ENCODE results near the gene RFT1. TPM values are rescaled to one million over a fixed set of nuclear protein-coding genes. Genes with fewer than 3 reads are reported as not detected.

Gene RFT1
- total RNA-seq, 1 donor from 2014 or later: 15.5 TPM

GRCh38 chr3:53144862-53145712 is 14.9 kb upstream of the RFT1 start:
- no peak for TF ChIP-seq CTCF (IDR thresholded peaks at IDR 0.05; ENCODE audit: insufficient read depth, low read length, severe bottlenecking)
- DNase-seq (ENCODE audit: low read depth): no peak
- Histone ChIP-seq H3K4me3 (ENCODE audit: low read depth, low read length) (no peak overlapping the region), H3K36me3 (ENCODE audit: control insufficient read depth, insufficient read depth, low read length) (no peaks in the 10 kb centered on the region), H3K27me3 (ENCODE audit: control insufficient read depth, insufficient read depth, low read length) (no peaks in the 10 kb centered on the region)
- no peak for FAIRE-seq

DNA sequence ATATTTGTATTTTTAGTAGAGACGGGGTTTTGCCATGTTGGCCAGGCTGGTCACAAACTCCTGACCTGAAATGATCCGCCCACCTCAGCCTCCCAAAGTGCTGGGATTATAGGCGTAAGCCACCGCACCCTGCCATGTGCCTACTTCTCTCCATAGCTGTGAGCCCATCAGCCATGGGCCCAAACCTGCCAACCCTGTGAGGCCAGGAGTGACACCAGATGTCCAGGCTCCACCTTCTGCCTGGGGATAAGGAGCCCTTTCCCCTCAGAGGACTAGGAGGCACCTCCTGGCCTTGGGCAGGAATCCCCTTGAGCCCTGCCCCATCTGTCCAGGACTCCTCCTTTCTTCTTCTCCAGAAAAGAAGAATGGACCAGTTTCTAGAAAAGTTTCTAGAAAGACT is 14.2 kb upstream of the RFT1 start:
- FAIRE-seq: no peak
- no peak for TF ChIP-seq CTCF (IDR thresholded peaks at IDR 0.05; ENCODE audit: insufficient read depth, low read length, severe bottlenecking)
- DNase-seq (ENCODE audit: low read depth): no peak
- Histone ChIP-seq H3K27me3 (ENCODE audit: control insufficient read depth, insufficient read depth, low read length) (no peaks in the 10 kb centered on the region), H3K36me3 (ENCODE audit: control insufficient read depth, insufficient read depth, low read length) (no peaks in the 10 kb centered on the region), H3K4me3 (ENCODE audit: low read depth, low read length) (no peak overlapping the region)

- no peak for DNase-seq (ENCODE audit: low read depth)
- Histone ChIP-seq H3K27me3 (ENCODE audit: control insufficient read depth, insufficient read depth, low read length) (no peaks in the 10 kb centered on the region), H3K4me3 (ENCODE audit: low read depth, low read length) (no peak overlapping the region), H3K36me3 (ENCODE audit: control insufficient read depth, insufficient read depth, low read length) (no peaks in the 10 kb centered on the region)
- no peak for FAIRE-seq
- TF ChIP-seq CTCF (IDR thresholded peaks at IDR 0.05; ENCODE audit: insufficient read depth, low read length, severe bottlenecking): no peak
These were observed 12.8 kb upstream of the RFT1 start for GRCh38 chr3:53142986-53143385.

DNA sequence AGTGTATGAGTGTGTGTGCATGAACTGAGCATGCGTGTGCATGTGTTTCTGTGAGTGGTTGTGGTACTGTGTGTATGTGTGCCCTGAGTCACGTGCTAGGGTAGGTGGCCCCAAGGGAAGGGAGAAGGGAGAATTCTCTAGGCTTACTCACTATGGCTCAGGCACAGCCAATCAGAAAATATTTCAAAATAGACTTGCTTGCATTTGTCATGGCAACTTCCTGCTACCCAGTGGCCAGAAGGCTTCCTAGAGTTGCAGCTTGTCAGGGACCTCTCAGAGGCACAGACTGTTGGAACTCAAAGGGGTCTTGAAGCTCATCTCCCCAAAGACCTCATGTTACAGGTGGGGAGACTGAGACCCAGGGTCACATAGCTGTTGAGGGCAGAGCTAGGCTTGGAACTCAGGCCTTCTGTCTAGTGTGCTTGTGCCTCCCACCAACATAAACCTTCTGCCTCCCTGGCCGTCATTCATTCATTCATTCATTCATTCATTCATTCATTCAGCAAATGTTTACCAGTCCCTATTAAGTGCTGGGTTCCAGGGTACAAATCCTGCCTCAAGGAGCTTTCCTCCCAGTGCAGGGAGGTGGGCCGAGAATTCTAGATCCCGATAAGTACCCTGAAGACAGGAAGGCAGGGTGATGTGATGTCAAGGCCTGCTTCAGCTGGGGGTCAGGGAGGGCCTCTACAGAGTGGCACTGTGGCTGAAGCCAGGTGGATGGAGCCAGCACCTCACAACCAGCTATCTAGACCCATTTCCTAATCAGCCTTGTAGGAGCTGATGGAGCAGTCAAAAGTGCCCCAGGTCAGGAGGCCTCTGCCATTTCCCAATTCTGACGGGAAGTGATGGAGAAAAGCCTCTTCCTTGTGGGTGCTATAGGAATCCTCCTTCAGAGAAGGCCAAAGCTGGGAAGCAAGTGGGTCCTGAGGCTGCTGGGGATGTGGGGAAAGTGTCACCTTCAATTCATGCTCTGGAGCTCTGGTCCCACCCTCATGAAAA is 10.9 kb upstream of the RFT1 start:
- no peak for TF ChIP-seq CTCF (IDR thresholded peaks at IDR 0.05; ENCODE audit: insufficient read depth, low read length, severe bottlenecking)
- FAIRE-seq (no peak), DNase-seq (ENCODE audit: low read depth) (peak; percentile 83)
- no peaks in the 10 kb centered on the region for H3K27me3 ChIP-seq (ENCODE audit: control insufficient read depth, insufficient read depth, low read length)
- H3K4me3 ChIP-seq (ENCODE audit: low read depth, low read length): no peak overlapping the region
- no peaks in the 10 kb centered on the region for H3K36me3 ChIP-seq (ENCODE audit: control insufficient read depth, insufficient read depth, low read length)

DNA sequence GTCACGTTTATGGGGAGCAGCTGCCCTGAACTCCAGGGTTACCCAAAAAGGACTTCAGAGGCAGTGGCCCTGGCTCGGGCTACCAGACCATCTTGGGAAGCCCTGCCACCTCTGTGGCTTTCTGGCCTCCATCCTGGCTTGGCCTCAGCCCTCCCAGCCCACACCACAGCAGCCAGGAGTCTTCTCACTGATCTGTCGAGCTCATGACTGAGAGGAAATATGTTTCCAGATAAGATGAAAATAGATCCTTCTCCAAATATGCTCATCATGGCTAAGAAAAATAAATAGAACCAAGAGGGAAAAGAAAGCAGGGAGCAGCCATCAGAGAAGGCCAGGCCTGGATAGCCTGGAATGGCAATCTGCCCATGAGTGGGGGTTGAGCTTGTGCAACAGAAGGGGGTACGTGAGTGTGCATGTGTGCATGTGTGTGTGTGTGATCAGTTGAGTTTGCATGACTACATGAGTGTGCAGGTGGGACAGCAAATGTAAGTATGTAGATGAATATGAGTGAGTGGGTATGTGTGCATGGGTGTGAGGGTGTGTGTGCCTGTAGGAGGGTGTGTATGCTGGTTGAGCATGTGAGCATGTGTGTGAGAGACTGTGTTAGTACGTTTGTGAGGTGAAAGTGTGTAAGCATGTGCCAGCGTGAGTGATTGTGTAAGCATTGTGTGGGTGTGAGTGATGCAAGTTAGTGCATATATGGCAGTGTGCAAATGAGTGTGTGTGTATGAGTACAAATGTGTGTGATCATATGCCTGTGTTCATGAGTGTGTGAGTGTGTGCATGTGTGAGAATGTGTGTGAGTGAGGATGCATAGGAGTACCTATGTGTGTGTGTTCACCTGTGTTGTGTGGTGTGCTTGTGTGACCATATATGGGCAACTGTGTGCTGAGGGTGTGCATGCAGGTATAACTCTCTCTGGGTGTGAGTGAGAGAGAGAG is 9.9 kb upstream of the RFT1 start:
- no peaks in the 10 kb centered on the region for H3K36me3 ChIP-seq (ENCODE audit: control insufficient read depth, insufficient read depth, low read length)
- FAIRE-seq (peak; percentile 7), DNase-seq (ENCODE audit: low read depth) (no peak)
- no peak for TF ChIP-seq CTCF (IDR thresholded peaks at IDR 0.05; ENCODE audit: insufficient read depth, low read length, severe bottlenecking)
- H3K4me3 ChIP-seq (ENCODE audit: low read depth, low read length): no peak overlapping the region
- no peaks in the 10 kb centered on the region for H3K27me3 ChIP-seq (ENCODE audit: control insufficient read depth, insufficient read depth, low read length)
